Parathyroid adenoma (tissue), 2 donors: ENCODE measurements around the gene PRM1.

Experiments
- H2AFZ ChIP-seq: fragments of 300-600 bp; sonication (generic); one replicate; pipeline ENCODE4 v1.7.0; 2017; ENCODE audit warnings: antibody characterized with exemption, mild to moderate bottlenecking
- H3K27ac ChIP-seq: fragments of 300-600 bp; sonication (generic); one replicate; pipeline ENCODE4 v1.7.0; 2017
- H3K27me3 ChIP-seq: fragments of 300-600 bp; sonication (generic); one replicate; pipeline ENCODE4 v1.7.0; 2017; ENCODE audit warnings: low read length; ENCODE audit not compliant: control insufficient read depth, insufficient read depth
- H3K36me3 ChIP-seq: fragments of 300-600 bp; sonication (generic); one replicate; pipeline ENCODE4 v1.7.0; 2017; ENCODE audit warnings: low read length; ENCODE audit not compliant: control insufficient read depth, insufficient read depth
- H3K4me1 ChIP-seq: fragments of 300-600 bp; sonication (generic); one replicate; pipeline ENCODE4 v1.7.0; 2017; ENCODE audit warnings: control low read depth
- H3K4me2 ChIP-seq: fragments of 300-600 bp; sonication (generic); one replicate; pipeline ENCODE4 v1.7.0; 2017; ENCODE audit warnings: low read length
- H3K4me3 ChIP-seq: fragments of 300-600 bp; sonication (generic); one replicate; pipeline ENCODE4 v1.7.0; 2017; ENCODE audit warnings: low read depth, low read length
- H3K79me2 ChIP-seq: fragments of 300-600 bp; sonication (generic); one replicate; pipeline ENCODE4 v1.7.0; 2017; ENCODE audit warnings: control low read depth
- H3K9ac ChIP-seq: fragments of 300-600 bp; sonication (generic); one replicate; pipeline ENCODE4 v1.7.0; 2017; ENCODE audit warnings: mild to moderate bottlenecking
- H3K9me3 ChIP-seq: fragments of 300-600 bp; sonication (generic); one replicate; pipeline ENCODE4 v1.7.0; 2017; ENCODE audit warnings: low read length; ENCODE audit not compliant: control insufficient read depth
- CTCF ChIP-seq: fragments of 300-600 bp; sonication (generic); IDR thresholded peaks from one replicate; pipeline ENCODE4 v1.7.0; 2017; ENCODE audit warnings: antibody characterized with exemption, mild to moderate bottlenecking
- donor health status: primary hyperparathyroidism.

Gene PRM1

GRCh38 chr16:11272921-11273720, 8.0 kb downstream of the PRM1 start, which contains the start of gene PRM3:
TSS of gene PRM3 (minus strand) at chr16:11273629. CDS start at chr16:11273595, 34 bp downstream.
- no peak for TF ChIP-seq CTCF
- Histone ChIP-seq H3K36me3 (no peaks in the 10 kb centered on the region), H3K4me1 (no peaks in the 10 kb centered on the region), H3K9ac (no peak within 1 kb of the TSS), H3K4me3 (no peak within 1 kb of the TSS), H3K27me3 (no peaks in the 10 kb centered on the region), H3K4me2 (no peak within 1 kb of the TSS), H3K79me2 (no peaks in the 10 kb centered on the region), H2AFZ (no peak within 1 kb of the TSS), H3K9me3 (no peaks in the 10 kb centered on the region), H3K27ac (no peak within 1 kb of the TSS)

GRCh38 chr16:11272484-11272883, 8.6 kb downstream of the PRM1 start:
- Histone ChIP-seq H3K4me3 (no peak overlapping the region), H3K36me3 (no peaks in the 10 kb centered on the region), H3K9me3 (no peaks in the 10 kb centered on the region), H3K4me1 (no peaks in the 10 kb centered on the region), H3K9ac (no peak overlapping the region), H3K27me3 (no peaks in the 10 kb centered on the region), H3K4me2 (no peak overlapping the region), H3K27ac (no peak overlapping the region), H3K79me2 (no peaks in the 10 kb centered on the region), H2AFZ (no peak overlapping the region)
- no peak for TF ChIP-seq CTCF

DNA sequence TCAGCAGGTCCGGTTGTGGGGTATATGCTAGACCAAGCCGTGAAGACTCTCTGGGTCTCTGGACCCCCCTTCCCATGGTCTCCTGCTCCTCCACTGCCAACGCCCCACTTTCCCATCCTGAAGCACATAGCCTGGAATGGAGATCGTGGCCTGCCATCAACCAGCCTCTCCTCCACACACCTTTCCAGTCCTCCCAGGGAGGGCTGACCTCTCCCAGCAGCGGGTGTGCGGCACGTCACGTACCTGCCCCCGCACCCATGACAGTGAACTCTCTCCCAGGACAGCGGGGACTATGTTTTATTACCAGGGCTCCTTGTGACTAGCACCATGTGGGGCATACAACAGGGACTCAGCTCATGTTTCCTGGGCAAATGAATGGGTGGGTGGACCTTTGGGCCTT, 9.5 kb downstream of the PRM1 start:
- Histone ChIP-seq H3K9me3 (no peaks in the 10 kb centered on the region), H3K4me1 (no peaks in the 10 kb centered on the region), H3K4me3 (no peak overlapping the region), H3K36me3 (no peaks in the 10 kb centered on the region), H3K9ac (no peak overlapping the region), H3K27ac (no peak overlapping the region), H2AFZ (no peak overlapping the region), H3K4me2 (no peak overlapping the region), H3K79me2 (no peaks in the 10 kb centered on the region), H3K27me3 (no peaks in the 10 kb centered on the region)
- TF ChIP-seq CTCF = no peak

GRCh38 chr16:11270602-11271162, 10.4 kb downstream of the PRM1 start:
- no peak for TF ChIP-seq CTCF
- Histone ChIP-seq H3K27me3 (no peaks in the 10 kb centered on the region), H3K9ac (no peak overlapping the region), H3K36me3 (no peaks in the 10 kb centered on the region), H2AFZ (no peak overlapping the region), H3K79me2 (no peaks in the 10 kb centered on the region), H3K9me3 (no peaks in the 10 kb centered on the region), H3K4me1 (no peaks in the 10 kb centered on the region), H3K27ac (no peak overlapping the region), H3K4me3 (no peak overlapping the region), H3K4me2 (no peak overlapping the region)
